Esophagus muscularis mucosa (tissue), 4 donors: Measurements from ENCODE around the gene MAP3K20.

ENCODE experiments used
- CTCF ChIP-seq, 3 experiments: fragments of 200-600 bp in 2 of 3; fragments of 450-650 bp in 1 of 3; sonication (generic) in 2 of 3; IDR thresholded peaks; one replicate each; pipeline ENCODE4 v1.5.1; 2017 to 2019; ENCODE audit warnings: antibody characterized with exemption in 3 of 3, mild to moderate bottlenecking in 2 of 3, moderate library complexity in 1 of 3
- EP300 ChIP-seq: sonication (generic); formaldehyde crosslinking; IDR thresholded peaks from one replicate; pipeline ENCODE4 v1.6.1; 2017; ENCODE audit warnings: antibody characterized with exemption
- POLR2A ChIP-seq: fragments of 450-650 bp; IDR thresholded peaks from one replicate; pipeline ENCODE4 v1.6.1; 2017; ENCODE audit warnings: antibody characterized with exemption, moderate library complexity, mild to moderate bottlenecking, low read depth
- POLR2AphosphoS5 ChIP-seq, 2 donors: sonication (generic); formaldehyde crosslinking; IDR thresholded peaks; one replicate each; pipeline ENCODE4 v1.6.1; 2017; ENCODE audit warnings: antibody characterized with exemption in 2 of 2

GRCh38 chr2:173146590-173146989 lies 70.9 kb downstream of the MAP3K20 start:
- no peak for TF ChIP-seq CTCF (IDR thresholded peaks at IDR 0.05)
- no peak for TF ChIP-seq EP300
- TF ChIP-seq POLR2A, result no peak
- no peak for TF ChIP-seq POLR2AphosphoS5 (IDR thresholded peaks at IDR 0.05)
